CD4-positive, alpha-beta T cell (primary cell): ENCODE measurements around the gene HIF1A. TPM values are rescaled to one million over a fixed set of nuclear protein-coding genes. Genes with fewer than 3 reads are reported as not detected.
A peak's percentile ranks its signal among the peaks of the same experiment; 100 is the strongest.

ENCODE experiments used
- ATAC-seq: fragments of 200-7000 bp; cut with Tn5 transposase; one replicate; pipeline ENCODE4 v1.10.0; 2022; ENCODE audit warnings: mild to moderate bottlenecking; ENCODE audit not compliant: poor library complexity
- CTCF ChIA-PET: fragments of 350-600 bp; sonication (Branson Sonifier 250); formaldehyde crosslinking; loops from one replicate; lab custom pipeline; 2021; ENCODE audit warnings: antibody characterized with exemption, inconsistent platforms; lab: Charles Lee
- POLR2A ChIA-PET: fragments of 350-600 bp; sonication (Branson Sonifier 250); formaldehyde crosslinking; loops from one replicate; lab custom pipeline; 2021; ENCODE audit warnings: antibody characterized with exemption, inconsistent platforms; lab: Charles Lee
- DNase-seq, 14 experiments: peaks; one replicate each; pipeline ENCODE4 v3.0.0-alpha.2; 2013 to 2020; ENCODE audit warnings: mixed read lengths in 2 of 14
- H3K27ac ChIP-seq, 2 donors: one replicate each; pipeline versions ENCODE4 v1.5.1 to v1.7.0; 2013; ENCODE audit warnings: low read length in 2 of 2, low read depth in 1 of 2, mild to moderate bottlenecking in 1 of 2
- H3K27me3 ChIP-seq, 2 experiments: 1 replicate in 1 of 2; 2 replicates in 1 of 2; pipeline versions ENCODE4 v1.6.1 to v1.7.0; 2013; ENCODE audit warnings: low read length in 2 of 2, control low read depth in 1 of 2, mild to moderate bottlenecking in 1 of 2, moderate library complexity in 1 of 2; ENCODE audit not compliant: insufficient read depth in 2 of 2, control insufficient read depth in 1 of 2
- H3K36me3 ChIP-seq: one replicate; pipeline ENCODE4 v1.6.1; 2013; ENCODE audit warnings: low read length, control low read depth; ENCODE audit not compliant: insufficient read depth
- H3K4me1 ChIP-seq: one replicate; pipeline ENCODE4 v1.6.1; 2013; ENCODE audit warnings: low read length, control low read depth; ENCODE audit not compliant: insufficient read depth
- H3K4me3 ChIP-seq: one replicate; pipeline ENCODE4 v1.5.1; 2013; ENCODE audit warnings: mild to moderate bottlenecking, low read length, moderate library complexity
- H3K9me3 ChIP-seq, 2 experiments: 1 replicate in 1 of 2; 2 replicates in 1 of 2; pipeline versions ENCODE4 v1.6.1 to v1.7.0; 2013; ENCODE audit warnings: low read length in 2 of 2, mild to moderate bottlenecking in 2 of 2, control low read depth in 1 of 2, moderate library complexity in 1 of 2; ENCODE audit not compliant: control insufficient read depth in 1 of 2, insufficient read depth in 1 of 2
- H3K27ac Mint-ChIP-seq: one replicate; pipeline ENCODE4 v1.8.0; 2020; ENCODE audit warnings: mixed read lengths
- H3K27me3 Mint-ChIP-seq: one replicate; pipeline ENCODE4 v1.8.0; 2021; ENCODE audit warnings: mixed read lengths
- H3K36me3 Mint-ChIP-seq: one replicate; pipeline ENCODE4 v1.8.0; 2021; ENCODE audit warnings: low read depth, mixed read lengths
- H3K4me1 Mint-ChIP-seq: one replicate; pipeline ENCODE4 v1.8.0; 2021; ENCODE audit warnings: low read depth, mixed read lengths
- H3K4me3 Mint-ChIP-seq: one replicate; pipeline ENCODE4 v1.8.0; 2020; ENCODE audit warnings: mild to moderate bottlenecking, mixed read lengths
- H3K9me3 Mint-ChIP-seq: one replicate; pipeline ENCODE4 v1.8.0; 2020; ENCODE audit warnings: mixed read lengths
- intact Hi-C, 2 experiments: fragments of 100-400 bp; cut with DNase I in 1 of 2; cut with micrococcal nuclease in 1 of 2; formaldehyde crosslinking; loops; one replicate each; pipeline versions ENCODE4 v1.15.1 to v1.9.0; 2023 to 2025; cut with DNase I, micrococcal nuclease
- total RNA-seq, 174 experiments: library from RNA in 2 of 174; stranded (reverse) in 2 of 174; gene quantifications; one replicate each; pipeline ENCODE4 v1.2.3 and lab custom pipeline; 2021 to 2026
- TF ChIP-seq, protein P1 (sequence below): fragments of 200-600 bp; IDR thresholded peaks from one replicate; pipeline ENCODE4 v1.8.0; 2022; ENCODE audit warnings: antibody characterized with exemption, mild to moderate bottlenecking

HIF1A gene
- total RNA-seq, 2 experiments from 2014 or later = 350 to 369 TPM

DNA sequence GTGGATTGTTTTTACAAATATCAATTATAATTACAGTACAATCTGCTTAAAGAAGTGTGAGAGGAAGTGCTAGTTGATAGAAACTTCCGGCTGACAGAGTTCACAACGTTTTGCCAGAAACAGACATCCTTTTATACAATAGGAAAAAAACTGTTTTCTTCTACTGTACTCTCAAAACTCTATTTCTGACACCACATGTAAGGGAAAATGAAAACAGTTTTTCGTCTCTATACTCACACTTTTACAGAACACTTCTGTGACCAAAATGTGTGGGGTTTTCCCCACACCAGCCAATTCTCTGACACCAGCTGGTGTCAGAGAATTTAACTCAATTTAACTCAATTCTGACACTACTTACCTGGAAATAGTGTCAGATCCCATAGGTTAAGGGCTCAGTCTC lies 24.2 kb upstream of the HIF1A start:
- CTCF ChIA-PET = no interaction called here
- TF ChIP-seq, protein P1, sequence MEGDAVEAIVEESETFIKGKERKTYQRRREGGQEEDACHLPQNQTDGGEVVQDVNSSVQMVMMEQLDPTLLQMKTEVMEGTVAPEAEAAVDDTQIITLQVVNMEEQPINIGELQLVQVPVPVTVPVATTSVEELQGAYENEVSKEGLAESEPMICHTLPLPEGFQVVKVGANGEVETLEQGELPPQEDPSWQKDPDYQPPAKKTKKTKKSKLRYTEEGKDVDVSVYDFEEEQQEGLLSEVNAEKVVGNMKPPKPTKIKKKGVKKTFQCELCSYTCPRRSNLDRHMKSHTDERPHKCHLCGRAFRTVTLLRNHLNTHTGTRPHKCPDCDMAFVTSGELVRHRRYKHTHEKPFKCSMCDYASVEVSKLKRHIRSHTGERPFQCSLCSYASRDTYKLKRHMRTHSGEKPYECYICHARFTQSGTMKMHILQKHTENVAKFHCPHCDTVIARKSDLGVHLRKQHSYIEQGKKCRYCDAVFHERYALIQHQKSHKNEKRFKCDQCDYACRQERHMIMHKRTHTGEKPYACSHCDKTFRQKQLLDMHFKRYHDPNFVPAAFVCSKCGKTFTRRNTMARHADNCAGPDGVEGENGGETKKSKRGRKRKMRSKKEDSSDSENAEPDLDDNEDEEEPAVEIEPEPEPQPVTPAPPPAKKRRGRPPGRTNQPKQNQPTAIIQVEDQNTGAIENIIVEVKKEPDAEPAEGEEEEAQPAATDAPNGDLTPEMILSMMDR = no peak
- POLR2A ChIA-PET = interaction anchor here (0.6 to 1.7 kb wide), 9 partner anchors 15 to 338 kb away, joined by 3 to 7 read pairs (median 5); partner anchors contain the start of genes HIF1A and SNAPC1
- intact Hi-C loops = loop anchor here in 1 of 2 experiments (2.0 to 5.0 kb wide), 2 partner anchors 24 to 194 kb away; partner anchors contain the start of gene HIF1A
- Histone ChIP-seq H3K4me1 (peaks cover 63% of the 10 kb centered on the region), H3K27ac (peak overlapping the region; percentile 81 to 96), H3K27me3 (no peaks in the 10 kb centered on the region), H3K36me3 (no peaks in the 10 kb centered on the region), H3K4me3 (peak overlapping the region; percentile 22), H3K9me3 (no peaks in the 10 kb centered on the region)
- ATAC-seq (peak; percentile 93), DNase-seq (peak in 9 of 14 experiments; percentile 5 to 87 (median 27))
- Mint-ChIP-seq H3K4me3 (no peak overlapping the region), H3K36me3 (no peaks in the 10 kb centered on the region), H3K27ac (no peak overlapping the region), H3K9me3 (no peaks in the 10 kb centered on the region), H3K27me3 (no peaks in the 10 kb centered on the region), H3K4me1 (peaks cover 24% of the 10 kb centered on the region)

DNA sequence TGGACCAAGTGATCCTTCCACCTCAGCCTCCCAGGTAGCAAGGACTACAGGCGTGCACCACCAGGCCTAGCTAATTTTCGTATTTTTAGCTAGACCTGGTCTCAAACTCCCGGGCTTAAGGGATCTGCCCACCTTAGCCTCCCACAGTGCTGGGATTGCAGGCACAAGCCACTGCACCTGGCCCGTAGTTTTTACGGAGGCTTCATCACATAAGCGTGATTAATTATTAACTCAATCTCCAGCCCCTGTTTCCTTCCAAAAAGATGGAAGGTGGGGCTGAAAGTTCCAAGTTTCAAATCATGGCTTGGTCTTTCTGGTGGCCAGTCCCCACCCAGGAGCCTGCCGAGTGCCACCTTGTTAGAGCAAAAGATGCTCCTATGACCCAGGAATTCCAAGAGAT lies 22.5 kb upstream of the HIF1A start:
- CTCF ChIA-PET = interaction anchor here (0.6 to 1.0 kb wide), 2 partner anchors 11 to 144 kb away, joined by 3 to 4 read pairs; no protein-coding TSS in a partner anchor
- Histone ChIP-seq H3K27ac (no peak overlapping the region), H3K27me3 (no peaks in the 10 kb centered on the region), H3K4me1 (peaks cover 52% of the 10 kb centered on the region), H3K9me3 (no peaks in the 10 kb centered on the region), H3K36me3 (no peaks in the 10 kb centered on the region), H3K4me3 (no peak overlapping the region)
- intact Hi-C loops = loop anchor here in 1 of 2 experiments (5.0 kb wide), 1 partner anchor 195 kb away; no protein-coding TSS in a partner anchor
- POLR2A ChIA-PET = interaction anchor here (0.7 to 1.6 kb wide), 4 partner anchors 9 to 341 kb away, joined by 3 to 6 read pairs (median 4); no protein-coding TSS in a partner anchor
- Mint-ChIP-seq H3K4me1 (peaks cover 17% of the 10 kb centered on the region), H3K27me3 (no peaks in the 10 kb centered on the region), H3K4me3 (no peak overlapping the region), H3K27ac (no peak overlapping the region), H3K36me3 (no peaks in the 10 kb centered on the region), H3K9me3 (no peaks in the 10 kb centered on the region)
- ATAC-seq = no peak
- TF ChIP-seq, protein P1 = no peak
- DNase-seq = no peak

DNA sequence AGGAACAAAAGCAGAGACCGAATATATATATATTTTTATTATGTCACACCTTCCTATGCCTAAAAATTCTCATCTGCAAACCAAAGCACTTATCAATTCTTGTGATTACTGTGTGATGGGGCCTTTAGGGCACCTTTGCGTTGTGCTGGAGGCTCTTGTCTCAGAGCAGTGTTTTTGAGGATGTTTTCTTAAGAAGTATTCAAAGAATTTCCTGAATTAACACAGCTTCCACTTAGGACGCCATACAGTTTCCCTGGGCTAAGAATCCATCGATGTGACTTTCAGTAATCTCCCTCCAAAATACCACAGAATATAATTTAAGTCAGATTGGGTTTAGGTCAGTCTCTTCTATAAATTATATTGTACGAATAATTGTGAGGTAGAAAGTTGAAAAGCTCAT lies 22.0 kb upstream of the HIF1A start:
- no peaks in the 10 kb centered on the region for H3K27me3 ChIP-seq
- peaks cover 47% of the 10 kb centered on the region for H3K4me1 ChIP-seq
- H3K27ac ChIP-seq = no peak overlapping the region
- DNase-seq (no peak), ATAC-seq (no peak)
- H3K4me3 ChIP-seq = no peak overlapping the region
- Mint-ChIP-seq H3K27ac (no peak overlapping the region), H3K4me3 (peak overlapping the region; percentile 12), H3K9me3 (no peaks in the 10 kb centered on the region), H3K27me3 (no peaks in the 10 kb centered on the region), H3K36me3 (no peaks in the 10 kb centered on the region), H3K4me1 (peaks cover 17% of the 10 kb centered on the region)
- POLR2A ChIA-PET = interaction anchor here (0.7 to 1.6 kb wide), 3 partner anchors 10 to 342 kb away, joined by 3 to 6 read pairs (median 4); no protein-coding TSS in a partner anchor
- H3K9me3 ChIP-seq = no peaks in the 10 kb centered on the region
- intact Hi-C loops = loop anchor here in 1 of 2 experiments (5.0 kb wide), 1 partner anchor 196 kb away; no protein-coding TSS in a partner anchor
- TF ChIP-seq, protein P1 = no peak
- H3K36me3 ChIP-seq = no peaks in the 10 kb centered on the region
- CTCF ChIA-PET = interaction anchor here (1.0 kb wide), 1 partner anchor 10 kb away, joined by 4 read pairs; no protein-coding TSS in a partner anchor
